Suprapubic skin (tissue), 4 donors: ENCODE results near the gene EFHD2. TPM values are rescaled to one million over a fixed set of nuclear protein-coding genes. Genes with fewer than 3 reads are reported as not detected.
A peak's percentile ranks its signal among the peaks of the same experiment; 100 is the strongest.

Source experiments
- DNase-seq, 2 donors: peaks; one replicate each; pipeline ENCODE4 v3.0.0-alpha.2; 2019; ENCODE audit warnings: low spot score in 2 of 2
- H3K27ac ChIP-seq: fragments of 200-600 bp; sonication (generic); one replicate; pipeline ENCODE4 v1.5.1; 2019
- H3K27me3 ChIP-seq: fragments of 200-600 bp; sonication (generic); one replicate; pipeline ENCODE4 v1.5.1; 2019
- H3K36me3 ChIP-seq: fragments of 200-600 bp; sonication (generic); one replicate; pipeline ENCODE4 v1.5.1; 2019
- H3K4me1 ChIP-seq: fragments of 200-600 bp; sonication (generic); one replicate; pipeline ENCODE4 v1.5.1; 2019
- H3K4me3 ChIP-seq: fragments of 200-600 bp; sonication (generic); one replicate; pipeline ENCODE4 v1.5.1; 2019; ENCODE audit warnings: mild to moderate bottlenecking
- H3K9me3 ChIP-seq: fragments of 200-600 bp; sonication (generic); one replicate; pipeline ENCODE4 v1.5.1; 2019
- EP300 ChIP-seq: sonication (generic); formaldehyde crosslinking; IDR thresholded peaks from one replicate; pipeline ENCODE4 v1.6.1; 2017; ENCODE audit warnings: antibody characterized with exemption
- POLR2A ChIP-seq, 2 donors: fragments of 450-650 bp; IDR thresholded peaks; one replicate each; pipeline ENCODE4 v1.6.1; 2017; ENCODE audit warnings: antibody characterized with exemption in 2 of 2, mild to moderate bottlenecking in 2 of 2, moderate library complexity in 2 of 2
- POLR2AphosphoS5 ChIP-seq, 3 donors: sonication (generic); formaldehyde crosslinking; IDR thresholded peaks; one replicate each; pipeline ENCODE4 v1.6.1; 2017; ENCODE audit warnings: antibody characterized with exemption in 3 of 3
- WGBS: methylation state at CpG from one replicate; pipeline ENCODE4 v1.1.5; 2018; 5-methylcytosine and 5-hydroxymethylcytosine counted together
- total RNA-seq, 4 donors: library from RNA; depleted of rRNA; stranded (reverse); fragments of >200 nt; gene quantifications; one replicate each; pipeline ENCODE4 v1.1.0, GENCODE V29; 2016
- TF ChIP-seq, protein P1 (sequence below), 2 donors: fragments of 200-600 bp in 1 of 2; fragments of 450-650 bp in 1 of 2; sonication (generic) in 1 of 2; IDR thresholded peaks; one replicate each; pipeline ENCODE4 v1.5.1; 2016 to 2019; ENCODE audit warnings: antibody characterized with exemption in 2 of 2, mild to moderate bottlenecking in 1 of 2, moderate library complexity in 1 of 2

EFHD2 gene
- total RNA-seq, 4 donors from 2014 or later, result 43.5 to 54.4 (median 49.9) TPM

- Histone ChIP-seq H3K4me1 (peaks cover 30% of the 10 kb centered on the region), H3K27ac (peak overlapping the region; percentile 33), H3K4me3 (no peak overlapping the region), H3K36me3 (no peaks in the 10 kb centered on the region), H3K9me3 (no peaks in the 10 kb centered on the region), H3K27me3 (no peaks in the 10 kb centered on the region)
- peak in 1 of 2 donors; percentile 84 for DNase-seq
- TF ChIP-seq POLR2A (IDR thresholded peaks at IDR 0.05), result no peak
- TF ChIP-seq, protein P1, sequence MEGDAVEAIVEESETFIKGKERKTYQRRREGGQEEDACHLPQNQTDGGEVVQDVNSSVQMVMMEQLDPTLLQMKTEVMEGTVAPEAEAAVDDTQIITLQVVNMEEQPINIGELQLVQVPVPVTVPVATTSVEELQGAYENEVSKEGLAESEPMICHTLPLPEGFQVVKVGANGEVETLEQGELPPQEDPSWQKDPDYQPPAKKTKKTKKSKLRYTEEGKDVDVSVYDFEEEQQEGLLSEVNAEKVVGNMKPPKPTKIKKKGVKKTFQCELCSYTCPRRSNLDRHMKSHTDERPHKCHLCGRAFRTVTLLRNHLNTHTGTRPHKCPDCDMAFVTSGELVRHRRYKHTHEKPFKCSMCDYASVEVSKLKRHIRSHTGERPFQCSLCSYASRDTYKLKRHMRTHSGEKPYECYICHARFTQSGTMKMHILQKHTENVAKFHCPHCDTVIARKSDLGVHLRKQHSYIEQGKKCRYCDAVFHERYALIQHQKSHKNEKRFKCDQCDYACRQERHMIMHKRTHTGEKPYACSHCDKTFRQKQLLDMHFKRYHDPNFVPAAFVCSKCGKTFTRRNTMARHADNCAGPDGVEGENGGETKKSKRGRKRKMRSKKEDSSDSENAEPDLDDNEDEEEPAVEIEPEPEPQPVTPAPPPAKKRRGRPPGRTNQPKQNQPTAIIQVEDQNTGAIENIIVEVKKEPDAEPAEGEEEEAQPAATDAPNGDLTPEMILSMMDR (IDR thresholded peaks at IDR 0.05), result no peak
- TF ChIP-seq POLR2AphosphoS5 (IDR thresholded peaks at IDR 0.05), result no peak
- no peak for TF ChIP-seq EP300
- 55% methylated on average over 11 of the region's 11 CpGs for WGBS
Measured at GRCh38 chr1:15406614-15407559, 2.8 kb upstream of the EFHD2 start.

GRCh38 chr1:15407580-15407979, 2.1 kb upstream of the EFHD2 start:
- 75% methylated on average over 7 of the region's 7 CpGs for WGBS
- peak overlapping the region; percentile 33 for H3K27ac ChIP-seq
- H3K9me3 ChIP-seq, result no peaks in the 10 kb centered on the region
- H3K4me3 ChIP-seq, result no peak overlapping the region
- H3K36me3 ChIP-seq, result no peaks in the 10 kb centered on the region
- H3K27me3 ChIP-seq, result no peaks in the 10 kb centered on the region
- peaks cover 37% of the 10 kb centered on the region for H3K4me1 ChIP-seq
- no peak for DNase-seq
- TF ChIP-seq POLR2AphosphoS5 (IDR thresholded peaks at IDR 0.05) (no peak), EP300 (no peak), POLR2A (IDR thresholded peaks at IDR 0.05) (no peak)
- TF ChIP-seq, protein P1 (IDR thresholded peaks at IDR 0.05), result no peak

GRCh38 chr1:15408890-15409387, 749 bp upstream of the EFHD2 start:
- Histone ChIP-seq H3K4me3 (peak overlapping the region; percentile 70), H3K27ac (peak overlapping the region; percentile 78), H3K4me1 (peaks cover 49% of the 10 kb centered on the region), H3K36me3 (no peaks in the 10 kb centered on the region), H3K27me3 (no peaks in the 10 kb centered on the region), H3K9me3 (no peaks in the 10 kb centered on the region)
- DNase-seq, result no peak
- 50% methylated on average over 13 of the region's 14 CpGs for WGBS
- TF ChIP-seq, protein P1 (IDR thresholded peaks at IDR 0.05), result no peak
- no peak for TF ChIP-seq POLR2A (IDR thresholded peaks at IDR 0.05)
- no peak for TF ChIP-seq POLR2AphosphoS5 (IDR thresholded peaks at IDR 0.05)
- no peak for TF ChIP-seq EP300

DNA sequence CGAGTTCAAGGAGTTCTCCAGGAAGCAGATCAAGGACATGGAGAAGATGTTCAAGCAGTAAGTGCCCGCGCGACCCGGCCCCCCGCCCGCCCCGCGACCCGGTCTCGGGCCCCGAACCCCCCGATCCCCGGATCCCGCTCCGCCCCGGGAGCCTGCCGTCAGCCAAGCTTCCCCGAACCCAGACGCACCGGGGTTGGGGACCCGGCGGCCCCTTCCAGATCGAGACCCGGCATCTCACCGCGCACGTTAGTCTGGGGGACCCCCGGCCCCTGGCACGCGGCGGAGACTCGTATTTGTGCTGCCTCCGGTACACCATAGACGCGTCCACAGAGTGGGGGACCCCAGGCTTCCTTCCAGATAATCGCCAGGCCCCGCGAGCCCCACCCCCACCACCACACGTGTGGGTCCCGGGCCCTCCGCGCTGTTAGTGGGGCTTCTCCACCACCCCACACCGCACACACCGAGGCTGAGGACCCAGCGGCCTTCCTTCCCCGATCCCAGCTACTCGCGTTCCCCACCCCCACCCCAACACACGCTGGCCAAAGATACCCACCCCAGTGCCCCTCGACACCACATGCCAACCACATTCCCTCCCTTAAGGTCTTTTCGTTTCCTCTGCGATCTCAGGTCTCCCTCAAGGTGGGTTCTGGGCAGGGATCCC, 665 bp downstream of the EFHD2 start:
- WGBS, result 1% methylated on average over 13 of the region's 53 CpGs
- no peak for TF ChIP-seq EP300
- TF ChIP-seq, protein P1 (IDR thresholded peaks at IDR 0.05), result no peak
- no peak for TF ChIP-seq POLR2AphosphoS5 (IDR thresholded peaks at IDR 0.05)
- TF ChIP-seq POLR2A (IDR thresholded peaks at IDR 0.05), result no peak
- Histone ChIP-seq H3K4me1 (peaks cover 53% of the 10 kb centered on the region), H3K27ac (peak overlapping the region; percentile 78), H3K36me3 (no peaks in the 10 kb centered on the region), H3K9me3 (no peaks in the 10 kb centered on the region), H3K27me3 (no peaks in the 10 kb centered on the region), H3K4me3 (peak overlapping the region; percentile 70)
- peak in 1 of 2 donors; percentile 73 for DNase-seq

DNA sequence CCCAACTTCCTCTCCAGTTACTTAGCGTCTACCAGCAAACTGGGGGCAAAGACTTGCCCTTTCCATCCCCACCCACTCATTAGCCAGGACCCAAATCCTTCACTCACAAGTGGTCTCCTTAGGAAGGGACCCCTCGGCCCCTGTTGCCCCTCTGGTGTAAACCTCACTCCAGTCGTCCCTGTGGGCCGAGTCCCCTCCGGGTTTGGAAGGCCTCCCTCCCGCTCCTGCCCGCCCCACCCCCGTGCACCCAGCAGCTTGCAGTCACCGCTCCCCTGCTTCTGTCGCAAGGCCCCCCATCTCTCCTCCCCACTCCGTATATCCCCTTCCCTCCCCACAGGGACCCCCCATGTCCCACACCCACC, 1.2 kb downstream of the EFHD2 start:
- H3K27me3 ChIP-seq, result no peaks in the 10 kb centered on the region
- WGBS, result 36% methylated on average over 11 of the region's 11 CpGs
- DNase-seq, result peak in 1 of 2 donors; percentile 63
- H3K4me3 ChIP-seq, result peak overlapping the region; percentile 70
- no peak overlapping the region for H3K27ac ChIP-seq
- peaks cover 57% of the 10 kb centered on the region for H3K4me1 ChIP-seq
- TF ChIP-seq EP300, result no peak
- TF ChIP-seq, protein P1 (IDR thresholded peaks at IDR 0.05), result no peak
- no peak for TF ChIP-seq POLR2AphosphoS5 (IDR thresholded peaks at IDR 0.05)
- TF ChIP-seq POLR2A (IDR thresholded peaks at IDR 0.05), result no peak
- no peaks in the 10 kb centered on the region for H3K9me3 ChIP-seq
- no peaks in the 10 kb centered on the region for H3K36me3 ChIP-seq
